HL-60 (cell line): ENCODE measurements around the gene ARL6IP5.

Experiments used
- DNase-seq, 2 experiments: peaks; one replicate each; pipeline ENCODE4 v3.0.0-alpha.2; 2010 to 2020; ENCODE audit warnings: low read depth in 1 of 2, low spot score in 1 of 2
- H3K27ac ChIP-seq: fragments of 250-450 bp; sonication (Bioruptor Pico); replicated peaks from 2 replicates; pipeline ENCODE4 v1.5.1; 2020; ENCODE audit warnings: mild to moderate bottlenecking, moderate library complexity
- H3K27me3 ChIP-seq: fragments of 250-450 bp; sonication (Bioruptor Pico); 2 replicates; pipeline ENCODE4 v1.5.1; 2021; ENCODE audit warnings: mild to moderate bottlenecking, moderate library complexity; ENCODE audit not compliant: insufficient read depth, poor library complexity, severe bottlenecking
- H3K4me3 ChIP-seq: replicated peaks from 2 replicates; pipeline ENCODE4 v1.5.1; 2011; ENCODE audit warnings: mild to moderate bottlenecking, control low read depth, low read length; ENCODE audit not compliant: insufficient read depth
- GABPA ChIP-seq: IDR thresholded peaks from 2 replicates; pipeline ENCODE4 v1.6.1; 2012; ENCODE audit warnings: low read depth
- POLR2AphosphoS5 ChIP-seq: IDR thresholded peaks from 2 replicates; pipeline ENCODE4 v1.6.1; 2012; ENCODE audit warnings: low read depth
- SPI1 ChIP-seq: IDR thresholded peaks from 2 replicates; pipeline ENCODE4 v1.6.1; 2012; ENCODE audit warnings: low read depth, mild to moderate bottlenecking, borderline replicate concordance
- TF ChIP-seq, protein P1 (sequence below): IDR thresholded peaks from one replicate; pipeline ENCODE4 v1.5.1; 2011; ENCODE audit warnings: low read length, control low read depth, inconsistent platforms; ENCODE audit not compliant: insufficient read depth
- TF ChIP-seq, protein P2 (sequence below): IDR thresholded peaks from 2 replicates; pipeline ENCODE4 v1.6.1; 2012; ENCODE audit warnings: low read depth; ENCODE audit not compliant: insufficient replicate concordance

The ARL6IP5 gene

DNA sequence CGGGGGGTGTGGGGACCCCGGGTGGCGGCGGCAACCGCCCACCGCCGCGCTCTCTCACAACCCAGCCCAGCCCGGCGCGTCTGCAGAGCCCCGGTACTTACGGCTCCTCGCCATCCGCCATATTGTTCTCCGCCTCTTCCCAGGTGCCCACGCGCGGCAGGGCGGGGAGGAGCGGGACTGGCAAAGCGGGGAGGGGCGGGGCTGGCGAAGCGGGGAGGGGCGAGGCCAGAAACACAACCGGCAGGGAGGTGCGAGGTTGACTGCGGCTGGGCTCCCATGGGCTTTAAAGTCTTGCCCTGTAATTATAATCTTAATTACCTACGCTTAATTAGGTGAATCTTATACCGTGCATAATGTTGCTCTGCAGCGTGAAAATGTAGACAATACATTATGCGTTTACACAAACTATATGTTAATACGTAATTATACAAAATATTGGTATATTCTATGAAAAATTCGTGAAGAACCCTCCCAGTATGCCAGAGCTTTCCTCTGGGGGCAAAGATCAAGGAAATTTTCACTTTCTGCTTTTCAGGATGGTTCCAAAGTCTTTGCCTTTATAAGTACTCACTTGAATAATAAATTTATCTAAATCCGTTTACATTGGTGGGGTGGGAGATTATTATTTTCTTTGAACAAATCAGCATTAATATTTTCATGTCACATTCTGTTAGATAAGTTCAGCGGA, 4.4 kb upstream of the ARL6IP5 start, which contains the start of gene UBA3:
TSS of gene UBA3 (minus strand) at position 133 of the 688 bp plus-strand sequence. CDS start at position 121, 12 bp downstream.
- Histone ChIP-seq H3K4me3 (peak within 1 kb of the TSS; percentile 78), H3K27ac (peak within 1 kb of the TSS; percentile 64), H3K27me3 (no peaks in the 10 kb centered on the region)
- DNase-seq: peak; percentile 57 to 90
- TF ChIP-seq POLR2AphosphoS5: peak; percentile 71; the same call in 1 of the 2 replicates
- TF ChIP-seq, protein P1, sequence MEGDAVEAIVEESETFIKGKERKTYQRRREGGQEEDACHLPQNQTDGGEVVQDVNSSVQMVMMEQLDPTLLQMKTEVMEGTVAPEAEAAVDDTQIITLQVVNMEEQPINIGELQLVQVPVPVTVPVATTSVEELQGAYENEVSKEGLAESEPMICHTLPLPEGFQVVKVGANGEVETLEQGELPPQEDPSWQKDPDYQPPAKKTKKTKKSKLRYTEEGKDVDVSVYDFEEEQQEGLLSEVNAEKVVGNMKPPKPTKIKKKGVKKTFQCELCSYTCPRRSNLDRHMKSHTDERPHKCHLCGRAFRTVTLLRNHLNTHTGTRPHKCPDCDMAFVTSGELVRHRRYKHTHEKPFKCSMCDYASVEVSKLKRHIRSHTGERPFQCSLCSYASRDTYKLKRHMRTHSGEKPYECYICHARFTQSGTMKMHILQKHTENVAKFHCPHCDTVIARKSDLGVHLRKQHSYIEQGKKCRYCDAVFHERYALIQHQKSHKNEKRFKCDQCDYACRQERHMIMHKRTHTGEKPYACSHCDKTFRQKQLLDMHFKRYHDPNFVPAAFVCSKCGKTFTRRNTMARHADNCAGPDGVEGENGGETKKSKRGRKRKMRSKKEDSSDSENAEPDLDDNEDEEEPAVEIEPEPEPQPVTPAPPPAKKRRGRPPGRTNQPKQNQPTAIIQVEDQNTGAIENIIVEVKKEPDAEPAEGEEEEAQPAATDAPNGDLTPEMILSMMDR: no peak
- TF ChIP-seq, protein P2, sequence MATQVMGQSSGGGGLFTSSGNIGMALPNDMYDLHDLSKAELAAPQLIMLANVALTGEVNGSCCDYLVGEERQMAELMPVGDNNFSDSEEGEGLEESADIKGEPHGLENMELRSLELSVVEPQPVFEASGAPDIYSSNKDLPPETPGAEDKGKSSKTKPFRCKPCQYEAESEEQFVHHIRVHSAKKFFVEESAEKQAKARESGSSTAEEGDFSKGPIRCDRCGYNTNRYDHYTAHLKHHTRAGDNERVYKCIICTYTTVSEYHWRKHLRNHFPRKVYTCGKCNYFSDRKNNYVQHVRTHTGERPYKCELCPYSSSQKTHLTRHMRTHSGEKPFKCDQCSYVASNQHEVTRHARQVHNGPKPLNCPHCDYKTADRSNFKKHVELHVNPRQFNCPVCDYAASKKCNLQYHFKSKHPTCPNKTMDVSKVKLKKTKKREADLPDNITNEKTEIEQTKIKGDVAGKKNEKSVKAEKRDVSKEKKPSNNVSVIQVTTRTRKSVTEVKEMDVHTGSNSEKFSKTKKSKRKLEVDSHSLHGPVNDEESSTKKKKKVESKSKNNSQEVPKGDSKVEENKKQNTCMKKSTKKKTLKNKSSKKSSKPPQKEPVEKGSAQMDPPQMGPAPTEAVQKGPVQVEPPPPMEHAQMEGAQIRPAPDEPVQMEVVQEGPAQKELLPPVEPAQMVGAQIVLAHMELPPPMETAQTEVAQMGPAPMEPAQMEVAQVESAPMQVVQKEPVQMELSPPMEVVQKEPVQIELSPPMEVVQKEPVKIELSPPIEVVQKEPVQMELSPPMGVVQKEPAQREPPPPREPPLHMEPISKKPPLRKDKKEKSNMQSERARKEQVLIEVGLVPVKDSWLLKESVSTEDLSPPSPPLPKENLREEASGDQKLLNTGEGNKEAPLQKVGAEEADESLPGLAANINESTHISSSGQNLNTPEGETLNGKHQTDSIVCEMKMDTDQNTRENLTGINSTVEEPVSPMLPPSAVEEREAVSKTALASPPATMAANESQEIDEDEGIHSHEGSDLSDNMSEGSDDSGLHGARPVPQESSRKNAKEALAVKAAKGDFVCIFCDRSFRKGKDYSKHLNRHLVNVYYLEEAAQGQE: peak; percentile 48

DNA sequence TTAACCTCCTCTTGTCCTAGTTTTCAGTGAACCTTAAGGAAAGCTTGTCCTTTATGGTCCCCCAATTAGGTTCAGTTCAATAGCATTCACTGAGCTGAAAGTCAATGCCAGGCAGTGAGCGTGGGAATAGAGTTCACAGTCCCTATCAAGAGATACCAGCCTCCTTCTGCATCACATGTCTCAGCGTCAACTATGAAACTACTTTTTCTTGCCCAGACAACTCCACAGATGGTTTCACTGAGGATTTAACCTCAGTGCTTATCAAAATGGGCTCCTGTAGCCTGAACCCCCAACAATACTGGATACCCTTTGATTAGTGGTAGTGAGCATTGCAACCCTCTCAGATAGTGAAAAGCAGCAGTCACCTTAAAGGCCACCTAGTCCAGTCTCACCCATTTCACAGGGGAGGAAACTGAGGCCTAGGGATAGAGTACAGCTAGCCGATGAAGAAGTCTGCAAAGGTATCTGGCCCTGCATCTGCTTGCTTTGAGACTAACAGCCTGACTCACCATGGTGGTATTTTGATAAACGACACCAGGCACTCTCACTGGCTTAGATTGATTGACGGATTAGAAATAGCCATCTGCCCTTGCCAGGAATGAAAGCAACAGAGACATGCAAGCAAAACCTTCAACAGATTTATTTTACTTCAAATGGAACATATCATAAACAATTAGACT, 3.0 kb upstream of the ARL6IP5 start:
- Histone ChIP-seq H3K27me3 (no peaks in the 10 kb centered on the region), H3K4me3 (no peak overlapping the region), H3K27ac (no peak overlapping the region)
- no peak for TF ChIP-seq POLR2AphosphoS5
- TF ChIP-seq SPI1: no peak
- TF ChIP-seq, protein P1: no peak
- TF ChIP-seq, protein P2: no peak
- TF ChIP-seq GABPA: no peak
- DNase-seq: no peak

DNA sequence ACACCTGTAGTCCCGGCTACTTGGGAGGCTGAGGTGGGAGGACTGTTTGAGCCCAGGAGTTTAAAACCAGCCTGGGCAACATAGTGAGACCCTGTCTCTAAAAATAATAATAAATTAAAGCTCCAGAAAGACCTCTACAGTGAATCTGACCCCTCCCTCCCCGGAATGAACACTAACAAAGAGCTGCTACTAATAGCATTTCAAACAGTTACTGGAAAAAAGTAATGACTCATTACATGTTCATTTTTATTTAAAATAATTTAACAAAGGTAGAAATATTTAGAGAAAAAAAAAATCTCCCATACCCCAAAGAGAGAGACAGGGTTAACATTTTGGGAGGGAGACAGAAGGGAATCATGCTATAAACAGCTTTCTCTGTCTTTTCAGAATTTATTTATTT, 2.4 kb upstream of the ARL6IP5 start:
- Histone ChIP-seq H3K27ac (no peak overlapping the region), H3K4me3 (no peak overlapping the region), H3K27me3 (no peaks in the 10 kb centered on the region)
- TF ChIP-seq POLR2AphosphoS5: no peak
- TF ChIP-seq, protein P1: no peak
- no peak for TF ChIP-seq GABPA
- TF ChIP-seq SPI1: no peak
- TF ChIP-seq, protein P2: no peak
- no peak for DNase-seq
